SK-N-SH (cell line): ENCODE measurements around the gene NCAM1. TPM values are rescaled to one million over a fixed set of nuclear protein-coding genes. Genes with fewer than 3 reads are reported as not detected.

Source experiments
- CTCF ChIA-PET: fragments of 300-600, 350-600 bp; formaldehyde crosslinking; extraction: SDS; loops from one replicate; lab custom pipeline; 2021; lab: Yijun Ruan, JAX
- POLR2A ChIA-PET: fragments of 350-600 bp; sonication (Branson Sonifier 250); formaldehyde crosslinking; extraction: SDS; loops from one replicate; lab custom pipeline; 2020; ENCODE audit warnings: antibody characterized with exemption, inconsistent platforms; lab: Yijun Ruan, JAX
- DNase-seq: peaks from one replicate; pipeline ENCODE4 v3.0.0; 2012
- H2AFZ ChIP-seq: fragments of 200-600 bp; sonication (generic); 2 replicates; pipeline ENCODE4 v1.8.1; 2016; ENCODE audit warnings: antibody characterized with exemption, mild to moderate bottlenecking, low read depth
- H3F3A ChIP-seq: fragments of 200-600 bp; sonication (generic); replicated peaks from 2 replicates; pipeline ENCODE3; 2016; ENCODE audit warnings: antibody characterized with exemption, mild to moderate bottlenecking; ENCODE audit not compliant: insufficient read depth
- H3K27ac ChIP-seq, 2 experiments: fragments of 200-500 bp in 1 of 2; fragments of 200-600 bp in 1 of 2; sonication (Bioruptor generic) in 1 of 2; sonication (generic), shearing (Covaris generic) in 1 of 2; 2 replicates each; pipeline versions ENCODE4 v1.5.1 to v1.6.1; 2014 to 2016; ENCODE audit warnings: low read depth in 2 of 2, inconsistent platforms in 1 of 2, low read length in 1 of 2, mild to moderate bottlenecking in 1 of 2, mixed read lengths in 1 of 2
- H3K27me3 ChIP-seq: fragments of 200-600 bp; sonication (generic), shearing (Covaris generic); 2 replicates; pipeline ENCODE4 v1.6.1; 2016; ENCODE audit warnings: mixed run types; ENCODE audit not compliant: insufficient read depth
- H3K36me3 ChIP-seq, 2 experiments: fragments of 200-500 bp in 1 of 2; fragments of 200-600 bp in 1 of 2; sonication (Bioruptor generic) in 1 of 2; sonication (generic) in 1 of 2; replicated peaks in 1 of 2; 2 replicates each; pipeline versions ENCODE3 to v1.5.1; 2014 to 2016; ENCODE audit warnings: low read length in 1 of 2, mild to moderate bottlenecking in 1 of 2; ENCODE audit not compliant: insufficient read depth in 2 of 2, control insufficient read depth in 1 of 2
- H3K4me1 ChIP-seq, 2 experiments: fragments of 200-500 bp in 1 of 2; fragments of 200-600 bp in 1 of 2; sonication (Bioruptor generic) in 1 of 2; sonication (generic), shearing (Covaris generic) in 1 of 2; 2 replicates each; pipeline versions ENCODE4 v1.5.1 to v1.6.1; 2014 to 2016; ENCODE audit warnings: low read depth in 1 of 2, low read length in 1 of 2, mixed run types in 1 of 2; ENCODE audit not compliant: insufficient read depth in 2 of 2, control insufficient read depth in 1 of 2
- H3K4me2 ChIP-seq: fragments of 200-600 bp; sonication (generic), shearing (Covaris generic); 2 replicates; pipeline ENCODE4 v1.6.1; 2017; ENCODE audit warnings: mixed run types
- H3K4me3 ChIP-seq, 2 experiments: fragments of 200-500 bp in 1 of 2; fragments of 200-600 bp in 1 of 2; sonication (Bioruptor generic) in 1 of 2; sonication (generic), shearing (Covaris generic) in 1 of 2; 2 replicates each; pipeline versions ENCODE4 v1.5.1 to v1.8.1; 2014 to 2016; ENCODE audit warnings: low read depth in 2 of 2, inconsistent platforms in 1 of 2, low read length in 1 of 2, mild to moderate bottlenecking in 1 of 2, mixed read lengths in 1 of 2, moderate library complexity in 1 of 2
- H3K79me2 ChIP-seq: fragments of 200-600 bp; sonication (generic); 2 replicates; pipeline ENCODE4 v1.8.1; 2017; ENCODE audit warnings: mild to moderate bottlenecking; ENCODE audit not compliant: insufficient read depth
- H3K9ac ChIP-seq: fragments of 200-600 bp; sonication (generic); 2 replicates; pipeline ENCODE4 v1.6.1; 2017; ENCODE audit warnings: mixed run types
- H3K9me2 ChIP-seq: fragments of 200-600 bp; sonication (generic); 2 replicates; pipeline ENCODE4 v1.6.1; 2017; ENCODE audit warnings: mixed run types
- H3K9me3 ChIP-seq: fragments of 200-600 bp; sonication (generic); 2 replicates; pipeline ENCODE4 v1.6.1; 2017; ENCODE audit warnings: mixed run types, mild to moderate bottlenecking, moderate library complexity
- H4K20me1 ChIP-seq: fragments of 200-600 bp; sonication (generic); 2 replicates; pipeline ENCODE4 v1.6.1; 2017; ENCODE audit warnings: mild to moderate bottlenecking, mixed run types; ENCODE audit not compliant: insufficient read depth
- CHD2 ChIP-seq: fragments of 150-350 bp; IDR thresholded peaks from 2 replicates; pipeline ENCODE4 v1.6.1; 2018; ENCODE audit warnings: low read length; ENCODE audit not compliant: partially characterized antibody
- ELF1 ChIP-seq: IDR thresholded peaks from 2 replicates; pipeline ENCODE4 v1.4.0; 2012
- EP300 ChIP-seq, 2 experiments: IDR thresholded peaks; 2 replicates each; pipeline versions ENCODE4 v1.4.0 to v1.6.1; 2012; ENCODE audit warnings: borderline replicate concordance in 1 of 2, low read depth in 1 of 2, low read length in 1 of 2
- EZH2phosphoT487 ChIP-seq: fragments of 200-600 bp; sonication (generic); IDR thresholded peaks from 2 replicates; pipeline ENCODE4 v1.6.1; 2017; ENCODE audit warnings: low read depth, mixed run types, mild to moderate bottlenecking, antibody characterized with exemption, moderate library complexity, borderline replicate concordance
- FOSL2 ChIP-seq: IDR thresholded peaks from 2 replicates; pipeline ENCODE4 v1.4.0; 2012; ENCODE audit warnings: low read depth, mild to moderate bottlenecking, moderate library complexity, borderline replicate concordance
- FOXJ3 ChIP-seq: sonication (generic); formaldehyde crosslinking; IDR thresholded peaks from 2 replicates; pipeline ENCODE4 v1.5.1; 2020; ENCODE audit warnings: mild to moderate bottlenecking, missing genetic modification reagents
- FOXM1 ChIP-seq: IDR thresholded peaks from 2 replicates; pipeline ENCODE4 v1.4.0; 2012; ENCODE audit warnings: low read depth, mild to moderate bottlenecking
- GABPA ChIP-seq: IDR thresholded peaks from 2 replicates; pipeline ENCODE4 v1.4.0; 2012; ENCODE audit warnings: low read depth, mild to moderate bottlenecking
- GATA2 ChIP-seq: sonication (generic); formaldehyde crosslinking; IDR thresholded peaks from 2 replicates; pipeline ENCODE4 v1.5.0; 2020; ENCODE audit warnings: mild to moderate bottlenecking, missing genetic modification reagents
- JUND ChIP-seq: IDR thresholded peaks from 2 replicates; pipeline ENCODE4 v1.4.0; 2012
- MXI1 ChIP-seq: IDR thresholded peaks from 2 replicates; pipeline ENCODE4 v1.6.1; 2012; ENCODE audit warnings: mild to moderate bottlenecking, low read depth, low read length, improper control_type of control experiment
- NFIC ChIP-seq: IDR thresholded peaks from 2 replicates; pipeline ENCODE4 v1.4.0; 2012; ENCODE audit warnings: borderline replicate concordance
- RAD21 ChIP-seq: IDR thresholded peaks from 2 replicates; pipeline ENCODE4 v1.6.1; 2012; ENCODE audit warnings: mild to moderate bottlenecking, low read length
- RCOR1 ChIP-seq: fragments of 150-350 bp; IDR thresholded peaks from 2 replicates; pipeline ENCODE4 v1.6.1; 2017; ENCODE audit warnings: antibody characterized with exemption, low read length
- RFX5 ChIP-seq: IDR thresholded peaks from 2 replicates; pipeline ENCODE4 v1.6.1; 2012; ENCODE audit warnings: mild to moderate bottlenecking, improper control_type of control experiment, low read length
- RXRA ChIP-seq: IDR thresholded peaks from 2 replicates; pipeline ENCODE4 v1.4.0; 2012; ENCODE audit warnings: low read depth, mild to moderate bottlenecking, borderline replicate concordance
- SIN3A ChIP-seq: IDR thresholded peaks from 2 replicates; pipeline ENCODE4 v1.6.1; 2012; ENCODE audit warnings: low read depth, mild to moderate bottlenecking, low read length, moderate library complexity, borderline replicate concordance
- SMC3 ChIP-seq: IDR thresholded peaks from 2 replicates; pipeline ENCODE4 v1.6.1; 2012; ENCODE audit warnings: low read depth, low read length, improper control_type of control experiment
- TAF1 ChIP-seq: IDR thresholded peaks from 2 replicates; pipeline ENCODE4 v1.6.1; 2012; ENCODE audit warnings: low read depth, mild to moderate bottlenecking, low read length, moderate library complexity, borderline replicate concordance
- TCF12 ChIP-seq: IDR thresholded peaks from 2 replicates; pipeline ENCODE4 v1.4.0; 2012
- TEAD4 ChIP-seq: IDR thresholded peaks from 2 replicates; pipeline ENCODE4 v1.4.0; 2012; ENCODE audit warnings: mild to moderate bottlenecking, borderline replicate concordance; ENCODE audit not compliant: insufficient read depth
- WGBS: methylation state at CpG from one replicate; pipeline ENCODE4 v1.1.6; 2017; ENCODE audit warnings: low lambda C conversion rate; 5-methylcytosine and 5-hydroxymethylcytosine counted together
- polyA plus RNA-seq, 3 experiments: library from polyadenylated mRNA; depleted of rRNA; stranded (reverse); fragments of >200 nt; gene quantifications; 2 replicates each; pipeline ENCODE4 v1.2.3, GENCODE V29; 2012
- TF ChIP-seq, protein P1 (sequence below): IDR thresholded peaks from 2 replicates; pipeline ENCODE4 v1.4.0; 2012; ENCODE audit warnings: low read depth, borderline replicate concordance
- TF ChIP-seq, protein P2 (sequence below): IDR thresholded peaks from 2 replicates; pipeline ENCODE4 v1.4.0; 2012; ENCODE audit warnings: low read depth

Gene NCAM1
- polyA plus RNA-seq, 1 of the 3 experiments (the other 2 are of a cell fraction) = 19.4 TPM

DNA sequence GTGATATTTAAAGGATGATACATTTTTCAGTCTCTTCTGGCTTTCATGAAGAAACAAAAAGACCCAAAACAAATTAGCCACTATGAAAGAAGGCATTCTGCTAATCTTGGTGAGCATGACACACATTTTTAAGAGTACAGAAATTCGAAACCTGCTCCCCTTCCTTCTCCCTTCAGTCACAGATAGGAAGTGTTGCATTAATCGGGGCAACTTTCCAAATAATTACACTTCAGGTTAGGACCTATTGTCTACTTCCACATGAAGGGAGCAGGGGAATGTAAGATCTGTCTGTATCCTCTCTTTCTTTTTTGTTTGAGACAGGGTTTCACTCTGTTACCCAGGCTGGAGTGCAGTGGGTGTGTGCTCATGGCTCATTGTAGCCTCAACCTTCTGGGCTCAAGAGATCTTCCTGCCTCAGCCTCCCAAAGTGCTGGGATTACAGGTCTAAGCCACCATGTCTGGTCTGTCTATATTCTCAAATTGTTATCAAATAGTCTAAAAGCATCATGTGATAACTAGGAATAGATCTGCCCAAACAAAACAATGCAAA is 45.8 kb downstream of the NCAM1 start:
- H4K20me1 ChIP-seq = no peaks in the 10 kb centered on the region
- no peak overlapping the region; a peak in 1 of 4 replicates for H3K27ac ChIP-seq
- no peaks in the 10 kb centered on the region for H3K9me3 ChIP-seq
- H3F3A ChIP-seq = no peaks in the 10 kb centered on the region
- DNase-seq = no peak
- TF ChIP-seq MXI1 = no peak
- no peak for TF ChIP-seq GATA2 (CRISPR knock-in tag)
- no peak for TF ChIP-seq SMC3
- no peak for TF ChIP-seq RXRA
- TF ChIP-seq, protein P1, sequence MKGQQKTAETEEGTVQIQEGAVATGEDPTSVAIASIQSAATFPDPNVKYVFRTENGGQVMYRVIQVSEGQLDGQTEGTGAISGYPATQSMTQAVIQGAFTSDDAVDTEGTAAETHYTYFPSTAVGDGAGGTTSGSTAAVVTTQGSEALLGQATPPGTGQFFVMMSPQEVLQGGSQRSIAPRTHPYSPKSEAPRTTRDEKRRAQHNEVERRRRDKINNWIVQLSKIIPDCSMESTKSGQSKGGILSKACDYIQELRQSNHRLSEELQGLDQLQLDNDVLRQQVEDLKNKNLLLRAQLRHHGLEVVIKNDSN = no peak
- no peak for TF ChIP-seq RCOR1
- no peak for TF ChIP-seq RFX5
- TF ChIP-seq NFIC = no peak
- TF ChIP-seq GABPA = no peak
- no peak for TF ChIP-seq FOXJ3
- TF ChIP-seq FOXM1 = no peak
- TF ChIP-seq, protein P2, sequence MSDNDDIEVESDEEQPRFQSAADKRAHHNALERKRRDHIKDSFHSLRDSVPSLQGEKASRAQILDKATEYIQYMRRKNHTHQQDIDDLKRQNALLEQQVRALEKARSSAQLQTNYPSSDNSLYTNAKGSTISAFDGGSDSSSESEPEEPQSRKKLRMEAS = no peak
- no peak for TF ChIP-seq TEAD4
- no peak for TF ChIP-seq ELF1
- TF ChIP-seq FOSL2 = no peak
- no peak for TF ChIP-seq RAD21
- WGBS = 60% methylated on average over 2 of the region's 2 CpGs
- peaks cover 3 to 7% of the 10 kb centered on the region in 2 experiments; a peak in 3 of 4 replicates for H3K4me1 ChIP-seq
- H3K4me3 ChIP-seq = no peak overlapping the region
- H3K4me2 ChIP-seq = no peak overlapping the region
- ChIA-PET CTCF (no interaction called here), POLR2A (no interaction called here)
- no peak overlapping the region for H3K9ac ChIP-seq
- no peaks in the 10 kb centered on the region for H3K9me2 ChIP-seq
- H3K36me3 ChIP-seq = no peaks in the 10 kb centered on the region
- no peak overlapping the region for H2AFZ ChIP-seq
- no peaks in the 10 kb centered on the region; the same call in 1 of the 2 replicates for H3K79me2 ChIP-seq
- no peaks in the 10 kb centered on the region for H3K27me3 ChIP-seq

DNA sequence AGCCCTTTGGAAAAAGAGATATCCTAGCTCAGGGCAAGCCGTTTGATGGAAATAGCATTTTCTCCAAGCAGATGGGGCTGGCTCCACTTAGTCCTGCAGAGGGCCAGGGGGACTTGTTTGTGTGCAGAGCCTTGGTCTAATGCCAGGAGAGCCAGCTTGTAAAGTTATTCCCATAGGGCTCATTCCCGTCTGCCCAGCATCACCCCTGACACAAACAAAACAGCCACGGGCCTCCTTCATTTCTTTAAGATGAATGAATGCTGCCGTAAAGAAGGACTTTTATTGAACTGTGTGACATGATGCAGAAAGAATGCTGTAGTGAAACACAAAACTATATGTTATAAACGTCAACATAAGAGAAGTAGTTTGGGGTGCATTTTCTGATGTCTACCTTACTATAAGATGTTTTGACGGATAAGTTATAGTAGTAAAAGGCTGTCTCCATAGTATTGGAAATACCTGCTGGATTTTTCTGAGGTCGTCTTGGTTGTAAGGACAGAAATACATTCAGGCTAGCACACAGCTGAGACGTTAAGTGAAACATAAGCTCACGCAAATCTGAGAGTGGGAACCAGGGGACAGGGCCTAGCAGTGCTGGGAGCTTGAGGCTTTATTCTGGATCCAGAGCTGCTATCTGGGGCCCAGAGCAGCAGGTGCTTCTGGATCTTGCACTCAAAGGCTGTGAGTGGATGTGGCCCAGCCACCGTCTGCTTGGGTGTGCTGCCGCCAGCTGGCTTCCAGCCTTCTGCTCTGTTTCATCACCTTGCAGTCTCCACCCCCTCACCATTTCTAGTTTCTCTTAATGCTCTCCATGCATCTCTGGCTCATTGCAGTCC is 53.3 kb downstream of the NCAM1 start:
- Histone ChIP-seq H3K4me1 (peaks cover 10 to 23% of the 10 kb centered on the region in 2 experiments; a peak in 3 of 4 replicates), H3K9ac (no peak overlapping the region), H3K27me3 (no peaks in the 10 kb centered on the region), H3K27ac (peak overlapping the region in 1 of 2 experiments; percentile 93; a peak in 2 of 4 replicates)
- peak; percentile 69 for DNase-seq
- TF ChIP-seq ELF1 (no peak), EZH2phosphoT487 (no peak), TAF1 (no peak), JUND (no peak), SIN3A (no peak), TCF12 (peak; percentile 16; the same call in 1 of the 2 replicates), MXI1 (peak; percentile 37; the same call in 1 of the 2 replicates), RCOR1 (0 out of 2 replicates have a peak, but pooled peaks have one; percentile 43), EP300 (IDR thresholded peaks at IDR 0.05; ENCODE audit: borderline replicate concordance in 1 of 2, low read depth in 1 of 2, low read length in 1 of 2) (peak in 1 of 2 experiments; percentile 37; a peak in 1 of 4 replicates), RAD21 (peak; percentile 49), CHD2 (peak; percentile 43), FOXM1 (no peak), GATA2 (CRISPR knock-in tag) (no peak; the same call in 1 of the 2 replicates)
- TF ChIP-seq, all 33 proteins: peak for 6
- no peak overlapping the region for H3K4me3 ChIP-seq
- H4K20me1 ChIP-seq = no peaks in the 10 kb centered on the region
- H3K9me2 ChIP-seq = no peaks in the 10 kb centered on the region
- H3K4me2 ChIP-seq = no peak overlapping the region
- H3F3A ChIP-seq = no peaks in the 10 kb centered on the region
- ChIA-PET POLR2A (interaction anchor here (0.6 to 1.3 kb wide), 3 partner anchors 10 to 443 kb away, joined by 4 to 5 read pairs (median 4); no protein-coding TSS in a partner anchor), CTCF (interaction anchor here (0.6 to 3.9 kb wide), 15 partner anchors 10 to 745 kb away, joined by 3 to 20 read pairs (median 3); no protein-coding TSS in a partner anchor)
- H2AFZ ChIP-seq = no peak overlapping the region
- WGBS = 55% methylated on average over 10 of the region's 11 CpGs
- no peaks in the 10 kb centered on the region for H3K36me3 ChIP-seq
- H3K9me3 ChIP-seq = no peaks in the 10 kb centered on the region
- no peaks in the 10 kb centered on the region for H3K79me2 ChIP-seq
